Testis (tissue), 3 donors: ENCODE results near the gene FAM50B. TPM values are rescaled to one million over a fixed set of nuclear protein-coding genes. Genes with fewer than 3 reads are reported as not detected.

ENCODE experiments used
- DNase-seq: peaks from one replicate; pipeline ENCODE4 v3.0.0-alpha.2; 2019
- H3K27ac ChIP-seq, 2 donors: fragments of 200-600 bp; sonication (generic); one replicate each; pipeline ENCODE4 v1.5.1; 2019
- H3K27me3 ChIP-seq: fragments of 200-600 bp; sonication (generic); one replicate; pipeline ENCODE4 v1.5.1; 2019
- H3K36me3 ChIP-seq: fragments of 200-600 bp; sonication (generic); one replicate; pipeline ENCODE4 v1.5.1; 2017; ENCODE audit warnings: low read depth; ENCODE audit errors: missing control alignments
- H3K4me1 ChIP-seq: fragments of 200-600 bp; sonication (generic); one replicate; pipeline ENCODE4 v1.5.1; 2019
- H3K4me3 ChIP-seq, 2 donors: fragments of 200-600 bp; sonication (generic); one replicate each; pipeline ENCODE4 v1.5.1; 2017 to 2019
- H3K9me3 ChIP-seq: fragments of 200-600 bp; sonication (generic); one replicate; pipeline ENCODE4 v1.5.1; 2017
- POLR2A ChIP-seq: fragments of 450-650 bp; IDR thresholded peaks from one replicate; pipeline ENCODE4 v1.6.1; 2017; ENCODE audit warnings: antibody characterized with exemption, mild to moderate bottlenecking, moderate library complexity
- WGBS, 2 donors: methylation state at CpG; one replicate each; pipeline ENCODE4 v1.1.5; 2018; 5-methylcytosine and 5-hydroxymethylcytosine counted together
- intact Hi-C: fragments of 100-400 bp; cut with DNase I; formaldehyde crosslinking; loops from one replicate; pipeline ENCODE4 v1.15.1; 2023; ENCODE audit warnings: low total_unique reads
- polyA plus RNA-seq: library from polyadenylated mRNA; stranded (reverse); fragments of 350-450 nt; fragmentation: Illumina TruSeq; extraction: RNeasy Lipid Tissue Mini Kit (QIAGEN cat#74804); gene quantifications from one replicate; pipeline ENCODE4 v1.2.3, GENCODE V29; 2014; ENCODE audit warnings: low read depth, low replicate concordance; ENCODE audit not compliant: insufficient read depth
- total RNA-seq, 2 donors: library from RNA; depleted of rRNA; stranded (reverse); fragments of >200 nt; gene quantifications; one replicate each; pipeline ENCODE4 v1.2.3, GENCODE V29; 2016
- TF ChIP-seq, protein P1 (sequence below), 3 experiments: fragments of 450-650 bp in 2 of 3; fragments of 200-600 bp in 1 of 3; sonication (generic) in 1 of 3; IDR thresholded peaks; one replicate each; pipeline ENCODE4 v1.5.1; 2016 to 2019; ENCODE audit warnings: antibody characterized with exemption in 3 of 3, mild to moderate bottlenecking in 2 of 3, moderate library complexity in 1 of 3

FAM50B gene
- total and polyA plus RNA-seq, 3 donors from 2014 or later = 24.5 to 38.6 (median 27.4) TPM

DNA sequence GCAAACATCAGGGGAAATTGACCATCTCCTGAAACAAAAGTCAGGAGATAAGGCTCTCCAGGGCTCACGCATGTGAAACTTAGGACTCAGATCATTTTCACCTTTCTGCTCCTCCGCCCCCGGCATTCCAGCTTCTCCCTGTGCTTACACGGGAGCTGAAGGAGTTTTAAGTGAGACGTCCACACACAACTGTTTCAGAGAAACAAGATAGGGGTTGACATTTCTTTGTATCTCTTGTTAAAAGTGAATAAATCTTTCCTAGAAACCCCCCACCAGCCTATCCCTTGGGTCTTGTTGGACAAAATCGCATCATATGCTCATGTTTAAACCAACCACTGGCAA lies 46.1 kb downstream of the FAM50B start:
- no peaks in the 10 kb centered on the region for H3K9me3 ChIP-seq
- WGBS, 2 donors = 78 to 80% methylated on average over 6 of the region's 6 CpGs
- TF ChIP-seq, protein P1, sequence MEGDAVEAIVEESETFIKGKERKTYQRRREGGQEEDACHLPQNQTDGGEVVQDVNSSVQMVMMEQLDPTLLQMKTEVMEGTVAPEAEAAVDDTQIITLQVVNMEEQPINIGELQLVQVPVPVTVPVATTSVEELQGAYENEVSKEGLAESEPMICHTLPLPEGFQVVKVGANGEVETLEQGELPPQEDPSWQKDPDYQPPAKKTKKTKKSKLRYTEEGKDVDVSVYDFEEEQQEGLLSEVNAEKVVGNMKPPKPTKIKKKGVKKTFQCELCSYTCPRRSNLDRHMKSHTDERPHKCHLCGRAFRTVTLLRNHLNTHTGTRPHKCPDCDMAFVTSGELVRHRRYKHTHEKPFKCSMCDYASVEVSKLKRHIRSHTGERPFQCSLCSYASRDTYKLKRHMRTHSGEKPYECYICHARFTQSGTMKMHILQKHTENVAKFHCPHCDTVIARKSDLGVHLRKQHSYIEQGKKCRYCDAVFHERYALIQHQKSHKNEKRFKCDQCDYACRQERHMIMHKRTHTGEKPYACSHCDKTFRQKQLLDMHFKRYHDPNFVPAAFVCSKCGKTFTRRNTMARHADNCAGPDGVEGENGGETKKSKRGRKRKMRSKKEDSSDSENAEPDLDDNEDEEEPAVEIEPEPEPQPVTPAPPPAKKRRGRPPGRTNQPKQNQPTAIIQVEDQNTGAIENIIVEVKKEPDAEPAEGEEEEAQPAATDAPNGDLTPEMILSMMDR (IDR thresholded peaks at IDR 0.05) = no peak
- TF ChIP-seq POLR2A = no peak
- no peak for DNase-seq
- no peaks in the 10 kb centered on the region for H3K27me3 ChIP-seq
- H3K27ac ChIP-seq = no peak overlapping the region
- no peaks in the 10 kb centered on the region for H3K4me1 ChIP-seq
- intact Hi-C loops = no loop called here
- H3K36me3 ChIP-seq = no peaks in the 10 kb centered on the region
- no peak overlapping the region for H3K4me3 ChIP-seq

DNA sequence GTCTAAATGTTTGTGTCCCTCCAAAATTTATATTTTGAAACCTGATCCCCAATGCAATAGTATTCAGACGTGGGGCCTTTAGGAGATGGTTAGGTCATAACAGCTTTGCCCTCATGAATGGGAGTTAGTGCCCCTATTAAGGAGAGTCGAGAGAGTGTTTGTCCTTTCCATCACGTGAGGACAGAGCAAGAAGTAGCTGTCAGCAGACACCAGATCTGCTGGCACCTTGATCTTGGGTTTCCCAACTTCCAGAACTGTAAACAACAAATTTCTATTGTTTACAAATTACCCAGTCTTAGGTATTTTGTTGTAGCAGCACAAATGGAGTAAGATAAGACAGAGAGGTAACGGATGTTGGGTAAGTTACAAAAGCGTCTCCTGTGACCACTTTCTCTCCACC lies 46.6 kb downstream of the FAM50B start:
- intact Hi-C loops = no loop called here
- H3K36me3 ChIP-seq = no peaks in the 10 kb centered on the region
- H3K9me3 ChIP-seq = no peaks in the 10 kb centered on the region
- no peak overlapping the region for H3K27ac ChIP-seq
- no peak for TF ChIP-seq POLR2A
- TF ChIP-seq, protein P1 (IDR thresholded peaks at IDR 0.05) = no peak
- no peak overlapping the region for H3K4me3 ChIP-seq
- H3K27me3 ChIP-seq = no peaks in the 10 kb centered on the region
- no peak for DNase-seq
- WGBS, 2 donors = 78 to 81% methylated on average over 5 of the region's 5 CpGs
- no peaks in the 10 kb centered on the region for H3K4me1 ChIP-seq

DNA sequence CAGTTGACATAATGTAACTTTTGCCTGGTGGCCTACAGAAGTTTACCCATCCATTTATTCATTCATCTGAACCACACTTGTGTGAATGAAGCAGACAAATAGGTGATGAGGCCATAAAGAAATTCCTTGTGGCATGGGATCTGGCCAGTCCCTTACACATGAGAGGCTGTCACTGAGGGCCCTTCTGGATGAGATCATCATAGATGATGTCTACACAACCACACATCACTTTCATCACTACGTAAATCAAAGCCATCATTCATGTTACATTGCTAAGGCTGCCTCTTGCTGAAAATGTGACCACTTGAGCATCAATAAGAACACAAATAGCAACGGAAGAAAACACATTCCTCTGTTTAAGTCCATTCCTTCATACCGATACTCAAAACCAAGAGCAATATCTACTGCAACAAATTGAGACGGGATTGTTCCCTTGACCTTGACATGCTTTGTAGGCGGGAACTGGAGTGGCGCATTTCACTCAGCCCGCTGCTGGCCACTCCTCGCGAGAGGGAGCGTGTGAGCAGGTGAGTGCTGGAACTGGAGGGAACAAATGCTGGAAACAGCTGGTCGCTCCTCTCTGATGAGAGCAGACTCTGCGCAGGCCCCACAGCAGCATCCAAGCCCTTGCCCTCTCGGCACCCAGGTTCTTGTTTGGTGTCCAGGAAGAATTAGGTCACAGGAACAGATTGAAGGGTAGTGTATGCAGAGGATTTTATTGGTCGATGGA lies 49.3 kb downstream of the FAM50B start:
- H3K9me3 ChIP-seq = no peaks in the 10 kb centered on the region
- H3K4me1 ChIP-seq = no peaks in the 10 kb centered on the region
- no peak overlapping the region for H3K4me3 ChIP-seq
- no peaks in the 10 kb centered on the region for H3K27me3 ChIP-seq
- TF ChIP-seq, protein P1 (IDR thresholded peaks at IDR 0.05) = no peak
- TF ChIP-seq POLR2A = no peak
- intact Hi-C loops = no loop called here
- no peaks in the 10 kb centered on the region for H3K36me3 ChIP-seq
- H3K27ac ChIP-seq = no peak overlapping the region
- WGBS, 2 donors = 90 to 93% methylated on average over 14 of the region's 14 CpGs
- no peak for DNase-seq

DNA sequence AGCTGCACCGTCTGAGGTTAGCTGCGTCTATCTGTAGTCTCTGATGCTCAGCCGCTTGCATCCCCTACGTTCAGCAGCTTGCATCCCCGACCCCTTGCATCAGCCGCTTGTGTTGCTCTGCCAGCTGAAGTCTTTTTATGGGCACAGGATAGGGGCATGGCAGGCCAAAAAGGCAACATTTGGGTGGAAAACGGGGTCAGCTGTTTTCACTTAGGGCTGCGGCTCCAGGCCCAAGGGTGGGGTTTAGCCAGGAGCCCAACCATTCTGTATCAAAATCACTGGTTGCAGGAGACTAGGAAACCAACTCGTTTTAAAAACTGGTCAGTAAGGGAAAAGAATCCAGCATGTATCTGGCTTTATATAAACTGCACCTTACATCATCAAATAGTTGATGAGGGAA lies 49.9 kb downstream of the FAM50B start:
- H3K36me3 ChIP-seq = no peaks in the 10 kb centered on the region
- H3K27ac ChIP-seq = no peak overlapping the region
- no peak overlapping the region for H3K4me3 ChIP-seq
- no peaks in the 10 kb centered on the region for H3K9me3 ChIP-seq
- TF ChIP-seq POLR2A = no peak
- TF ChIP-seq, protein P1 (IDR thresholded peaks at IDR 0.05) = no peak
- H3K4me1 ChIP-seq = no peaks in the 10 kb centered on the region
- intact Hi-C loops = no loop called here
- DNase-seq = no peak
- 92 to 93% methylated on average over 9 of the region's 9 CpGs for WGBS, 2 donors
- no peaks in the 10 kb centered on the region for H3K27me3 ChIP-seq

DNA sequence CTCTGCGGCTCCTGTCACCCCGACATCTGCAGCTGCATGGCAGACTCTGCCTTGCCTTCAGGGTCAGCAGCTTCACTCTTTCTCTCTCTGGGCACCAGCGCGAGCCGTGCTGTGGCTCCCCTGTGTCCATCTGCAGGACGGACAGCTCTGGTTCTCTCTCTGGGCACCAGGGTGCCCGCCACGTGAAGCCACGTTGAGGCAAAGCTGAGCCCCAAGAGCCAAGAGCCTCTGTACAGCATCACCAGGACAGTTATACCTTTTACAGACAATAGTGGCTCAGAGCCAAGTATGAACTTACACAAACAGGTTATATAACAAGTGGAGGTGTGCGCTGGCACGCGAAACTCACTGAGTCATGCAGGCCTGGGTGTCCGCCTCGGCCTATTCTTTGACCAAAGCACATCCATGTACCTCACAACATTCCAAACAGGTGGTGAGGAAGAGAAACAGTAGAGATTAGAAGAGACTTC lies 50.8 kb downstream of the FAM50B start:
- H3K4me1 ChIP-seq = no peaks in the 10 kb centered on the region
- DNase-seq = no peak
- no peak overlapping the region for H3K27ac ChIP-seq
- H3K27me3 ChIP-seq = no peaks in the 10 kb centered on the region
- H3K9me3 ChIP-seq = no peaks in the 10 kb centered on the region
- 86 to 88% methylated on average over 11 to 14 of the region's 14 CpGs for WGBS, 2 donors
- TF ChIP-seq, protein P1 (IDR thresholded peaks at IDR 0.05) = no peak
- TF ChIP-seq POLR2A = no peak
- intact Hi-C loops = no loop called here
- H3K36me3 ChIP-seq = no peaks in the 10 kb centered on the region
- H3K4me3 ChIP-seq = no peak overlapping the region
